Measurements from ENCODE around the gene RAB31.

- TF ChIP-seq CTCF (IDR thresholded peaks at IDR 0.05) (no peak), POLR2AphosphoS5 (IDR thresholded peaks at IDR 0.05; ENCODE audit: low read depth, low read length) (no peak), REST (IDR thresholded peaks at IDR 0.05; ENCODE audit: insufficient read depth in 1 of 2, low read depth in 2 of 2, low read length in 1 of 2) (no peak)
These were observed 65.0 kb downstream of the RAB31 start for GRCh38 chr18:9772847-9773677.
